ENCODE measurements around the gene HOXA4. TPM values are rescaled to one million over a fixed set of nuclear protein-coding genes. Genes with fewer than 3 reads are reported as not detected.
A peak's percentile ranks its signal among the peaks of the same experiment; 100 is the strongest.

Gene HOXA4
- total RNA-seq, 1 donor from 2014 or later = not detected

- H3K27me3 Mint-ChIP-seq (ENCODE audit: unreplicated experiment) = peaks cover 59% of the 10 kb centered on the region
- peak overlapping the region; percentile 63 for H3K4me3 Mint-ChIP-seq (ENCODE audit: unreplicated experiment)
- H3K36me3 Mint-ChIP-seq (ENCODE audit: unreplicated experiment) = no peaks in the 10 kb centered on the region
- peaks cover 9% of the 10 kb centered on the region for H3K4me1 Mint-ChIP-seq (ENCODE audit: low read depth, unreplicated experiment)
- peaks cover 30% of the 10 kb centered on the region for H3K9me3 Mint-ChIP-seq (ENCODE audit: unreplicated experiment)
- peak overlapping the region; percentile 3 for H3K27ac Mint-ChIP-seq (ENCODE audit: unreplicated experiment)
- TF ChIP-seq, protein P1, sequence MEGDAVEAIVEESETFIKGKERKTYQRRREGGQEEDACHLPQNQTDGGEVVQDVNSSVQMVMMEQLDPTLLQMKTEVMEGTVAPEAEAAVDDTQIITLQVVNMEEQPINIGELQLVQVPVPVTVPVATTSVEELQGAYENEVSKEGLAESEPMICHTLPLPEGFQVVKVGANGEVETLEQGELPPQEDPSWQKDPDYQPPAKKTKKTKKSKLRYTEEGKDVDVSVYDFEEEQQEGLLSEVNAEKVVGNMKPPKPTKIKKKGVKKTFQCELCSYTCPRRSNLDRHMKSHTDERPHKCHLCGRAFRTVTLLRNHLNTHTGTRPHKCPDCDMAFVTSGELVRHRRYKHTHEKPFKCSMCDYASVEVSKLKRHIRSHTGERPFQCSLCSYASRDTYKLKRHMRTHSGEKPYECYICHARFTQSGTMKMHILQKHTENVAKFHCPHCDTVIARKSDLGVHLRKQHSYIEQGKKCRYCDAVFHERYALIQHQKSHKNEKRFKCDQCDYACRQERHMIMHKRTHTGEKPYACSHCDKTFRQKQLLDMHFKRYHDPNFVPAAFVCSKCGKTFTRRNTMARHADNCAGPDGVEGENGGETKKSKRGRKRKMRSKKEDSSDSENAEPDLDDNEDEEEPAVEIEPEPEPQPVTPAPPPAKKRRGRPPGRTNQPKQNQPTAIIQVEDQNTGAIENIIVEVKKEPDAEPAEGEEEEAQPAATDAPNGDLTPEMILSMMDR (IDR thresholded peaks at IDR 0.05; ENCODE audit: partially characterized antibody, unreplicated experiment) = no peak
- DNase-seq = no peak
These were observed 22.9 kb downstream of the HOXA4 start for GRCh38 chr7:27107391-27108381.

DNA sequence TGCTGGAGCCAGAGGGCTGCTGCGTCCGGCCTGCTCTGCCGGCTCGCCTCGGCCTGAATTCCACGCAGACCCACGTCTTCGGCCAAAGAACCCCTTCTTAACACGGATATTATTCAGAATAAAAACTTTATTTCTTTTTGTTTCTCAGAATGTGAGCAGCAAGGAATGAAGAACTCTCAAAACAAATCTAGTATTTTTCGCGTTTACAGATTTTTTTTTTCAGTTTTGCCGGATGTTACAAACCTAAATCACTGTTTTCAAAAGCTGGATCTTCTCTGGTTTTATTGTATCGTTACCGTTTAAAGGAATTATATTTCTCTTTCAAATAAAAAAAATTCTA, 23.7 kb downstream of the HOXA4 start:
- no peak overlapping the region for H3K27ac Mint-ChIP-seq (ENCODE audit: unreplicated experiment)
- no peaks in the 10 kb centered on the region for H3K36me3 Mint-ChIP-seq (ENCODE audit: unreplicated experiment)
- TF ChIP-seq, protein P1 (IDR thresholded peaks at IDR 0.05; ENCODE audit: partially characterized antibody, unreplicated experiment) = no peak
- peaks cover 61% of the 10 kb centered on the region for H3K27me3 Mint-ChIP-seq (ENCODE audit: unreplicated experiment)
- H3K4me1 Mint-ChIP-seq (ENCODE audit: low read depth, unreplicated experiment) = peaks cover 9% of the 10 kb centered on the region
- peaks cover 32% of the 10 kb centered on the region for H3K9me3 Mint-ChIP-seq (ENCODE audit: unreplicated experiment)
- no peak for DNase-seq
- H3K4me3 Mint-ChIP-seq (ENCODE audit: unreplicated experiment) = peak overlapping the region; percentile 39

DNA sequence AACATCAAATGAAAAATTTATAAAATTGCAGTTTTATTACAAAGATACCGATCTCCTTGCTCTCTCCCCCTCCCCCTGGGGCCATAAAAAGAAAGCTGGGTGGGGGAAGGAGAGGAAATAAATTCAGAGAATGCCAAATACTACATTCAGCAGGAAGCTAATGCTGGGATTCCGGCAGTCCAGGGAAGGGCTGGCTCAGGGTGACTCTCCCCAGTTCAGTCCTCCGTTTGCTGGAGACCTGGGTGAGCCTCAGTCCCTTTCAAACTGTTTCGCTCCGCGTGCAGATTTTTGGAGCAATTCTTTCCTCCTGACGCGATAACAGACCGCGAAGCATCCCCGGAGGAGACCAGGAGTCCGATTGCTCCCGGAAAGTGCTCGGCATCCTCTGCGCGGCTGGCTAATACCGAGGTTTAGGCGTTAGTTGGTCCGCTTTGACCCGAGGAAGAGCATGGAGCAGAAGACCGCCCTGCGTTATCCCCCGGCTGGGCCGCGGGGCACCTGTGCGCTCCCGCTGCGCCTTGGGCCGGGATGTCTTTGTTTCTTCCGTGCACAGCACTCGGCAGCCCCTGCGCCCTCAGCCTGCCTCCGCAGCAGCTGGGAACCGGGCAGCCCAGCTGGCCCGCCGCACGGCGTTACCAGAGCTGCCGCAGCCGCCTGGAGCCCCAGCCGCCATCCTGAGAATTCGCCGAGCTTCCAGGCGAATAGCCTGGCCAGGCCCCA, 24.2 kb downstream of the HOXA4 start:
- Mint-ChIP-seq H3K4me3 (ENCODE audit: unreplicated experiment) (peak overlapping the region; percentile 39), H3K4me1 (ENCODE audit: low read depth, unreplicated experiment) (peaks cover 9% of the 10 kb centered on the region), H3K27ac (ENCODE audit: unreplicated experiment) (no peak overlapping the region), H3K9me3 (ENCODE audit: unreplicated experiment) (peaks cover 35% of the 10 kb centered on the region), H3K27me3 (ENCODE audit: unreplicated experiment) (peaks cover 59% of the 10 kb centered on the region), H3K36me3 (ENCODE audit: unreplicated experiment) (no peaks in the 10 kb centered on the region)
- peak; percentile 83 for DNase-seq
- TF ChIP-seq, protein P1 (IDR thresholded peaks at IDR 0.05; ENCODE audit: partially characterized antibody, unreplicated experiment) = no peak

- TF ChIP-seq, protein P1 (IDR thresholded peaks at IDR 0.05; ENCODE audit: partially characterized antibody, unreplicated experiment) = no peak
- H3K36me3 Mint-ChIP-seq (ENCODE audit: unreplicated experiment) = no peaks in the 10 kb centered on the region
- peaks cover 63% of the 10 kb centered on the region for H3K27me3 Mint-ChIP-seq (ENCODE audit: unreplicated experiment)
- no peak for DNase-seq
- H3K4me1 Mint-ChIP-seq (ENCODE audit: low read depth, unreplicated experiment) = peaks cover 7% of the 10 kb centered on the region
- H3K9me3 Mint-ChIP-seq (ENCODE audit: unreplicated experiment) = peaks cover 34% of the 10 kb centered on the region
- H3K27ac Mint-ChIP-seq (ENCODE audit: unreplicated experiment) = no peak overlapping the region
- H3K4me3 Mint-ChIP-seq (ENCODE audit: unreplicated experiment) = peak overlapping the region; percentile 30
These were observed 25.1 kb downstream of the HOXA4 start for GRCh38 chr7:27105301-27106031.
